GM12874 (cell line): Measurements from ENCODE around the gene TNFSF15.

Experiments used
- CTCF ChIP-seq: IDR thresholded peaks from 2 replicates; pipeline ENCODE4 v1.5.1; 2011; ENCODE audit warnings: low read depth, mild to moderate bottlenecking, control low read depth, low read length, moderate library complexity; ENCODE audit not compliant: insufficient read depth

TNFSF15 gene

GRCh38 chr9:114798101-114798500, 7.7 kb downstream of the TNFSF15 start:
- TF ChIP-seq CTCF, result no peak

DNA sequence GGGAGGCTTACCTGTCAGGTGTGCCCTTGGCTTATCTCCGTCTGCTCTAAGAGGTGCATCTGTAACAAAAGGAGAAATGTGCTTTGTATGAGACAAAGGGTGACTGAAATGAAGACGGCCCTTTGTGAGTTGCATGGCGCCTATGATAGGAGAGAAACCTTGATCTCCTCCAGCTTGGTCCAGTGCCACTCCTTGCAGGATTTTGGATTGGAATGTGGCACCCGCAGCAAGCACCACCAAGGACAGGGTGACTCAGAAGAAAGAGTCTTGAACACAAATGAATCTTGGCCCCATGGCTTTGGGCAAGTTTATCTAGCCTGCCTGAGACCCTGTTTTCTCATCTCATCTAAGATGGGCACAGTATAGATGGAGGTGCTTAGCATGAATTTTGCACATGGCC, 13.4 kb downstream of the TNFSF15 start:
- no peak for TF ChIP-seq CTCF

GRCh38 chr9:114791736-114792135, 14.1 kb downstream of the TNFSF15 start:
- TF ChIP-seq CTCF, result no peak

GRCh38 chr9:114791312-114791711, 14.5 kb downstream of the TNFSF15 start:
- TF ChIP-seq CTCF, result no peak

- no peak for TF ChIP-seq CTCF
Measured at GRCh38 chr9:114790521-114790920, 15.3 kb downstream of the TNFSF15 start.

DNA sequence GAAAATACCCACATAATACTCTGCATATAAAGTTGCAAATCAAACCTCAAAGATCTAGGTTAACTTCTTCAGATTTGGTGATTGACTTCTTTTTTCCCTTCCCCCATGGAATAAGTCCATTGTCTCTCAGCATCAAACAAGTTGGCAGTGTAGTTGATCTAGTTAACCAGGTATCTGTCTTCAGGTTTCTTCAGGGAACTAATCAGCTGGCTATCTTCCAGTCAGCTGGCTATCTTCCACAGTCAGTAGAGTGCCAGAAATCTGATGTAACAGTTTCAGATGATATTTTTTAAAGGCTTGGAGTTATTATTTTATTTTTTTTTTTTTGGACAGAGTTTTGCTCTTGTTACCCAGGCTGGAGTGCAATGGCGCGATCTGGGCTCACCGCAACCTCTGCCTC, 16.8 kb downstream of the TNFSF15 start:
- TF ChIP-seq CTCF, result no peak

- no peak for TF ChIP-seq CTCF
Measured at GRCh38 chr9:114787781-114788498, 17.9 kb downstream of the TNFSF15 start.
